ENCODE data around the gene KCNH6. TPM values are rescaled to one million over a fixed set of nuclear protein-coding genes. Genes with fewer than 3 reads are reported as not detected.

The KCNH6 gene
- total and polyA plus RNA-seq, 9 of the 15 experiments (the other 6 are each of a cell fraction or from before 2014, with no cell fraction given) = not detected

- TF ChIP-seq ZNF655 (CRISPR knock-in tag; IDR thresholded peaks at IDR 0.05) = no peak
- 0 out of 2 replicates have a peak, but pooled peaks have one; percentile 18 for TF ChIP-seq ELF1 (tag; IDR thresholded peaks at IDR 0.05)
- TF ChIP-seq GATAD2B (IDR thresholded peaks at IDR 0.05; ENCODE audit: borderline replicate concordance) = 0 out of 2 replicates have a peak, but pooled peaks have one; percentile 38
- 0 out of 4 replicates have a peak, but pooled peaks of 1 of the 2 experiments have one; percentile 68 for TF ChIP-seq UBTF (IDR thresholded peaks at IDR 0.05; ENCODE audit: borderline replicate concordance in 1 of 2, low read depth in 2 of 2, low read length in 2 of 2)
- no peak for TF ChIP-seq ATF1 (CRISPR knock-in tag; IDR thresholded peaks at IDR 0.05)
- TF ChIP-seq ATF1 (tag; IDR thresholded peaks at IDR 0.05) = 0 out of 2 replicates have a peak, but pooled peaks have one; percentile 13
- TF ChIP-seq TFAP4 (CRISPR knock-in tag; IDR thresholded peaks at IDR 0.05; ENCODE audit: borderline replicate concordance) = peak; percentile 42; the same call in 1 of the 2 replicates
- no peak for TF ChIP-seq NCOA4 (IDR thresholded peaks at IDR 0.05; ENCODE audit: partially characterized antibody)
- TF ChIP-seq ASH1L (IDR thresholded peaks at IDR 0.05; ENCODE audit: borderline replicate concordance, low read depth, partially characterized antibody) = no peak
Measured at GRCh38 chr17:63476854-63477479, 46.2 kb upstream of the KCNH6 start, which contains the start of gene ACE (continued).
